OCI-LY1 (cell line): ENCODE results near the gene ITGB7.

Experiments
- H2AFZ ChIP-seq: fragments of 200-600 bp; sonication (generic), shearing (Covaris generic); 2 replicates; pipeline ENCODE4 v1.6.0; 2014; ENCODE audit warnings: antibody characterized with exemption, mild to moderate bottlenecking, low read length
- H3F3A ChIP-seq: fragments of 200-600 bp; sonication (generic), shearing (Covaris generic); 2 replicates; pipeline ENCODE4 v1.6.0; 2014; ENCODE audit warnings: mild to moderate bottlenecking, antibody characterized with exemption, low read length, moderate library complexity; ENCODE audit not compliant: insufficient read depth
- H3K27ac ChIP-seq: fragments of 200-600 bp; sonication (generic); 2 replicates; pipeline ENCODE4 v1.5.1; 2014; ENCODE audit warnings: low read length, mixed run types, mild to moderate bottlenecking, low read depth; ENCODE audit not compliant: poor library complexity, severe bottlenecking
- H3K27me3 ChIP-seq: fragments of 200-600 bp; sonication (generic); 2 replicates; pipeline ENCODE4 v1.6.0; 2014; ENCODE audit warnings: antibody characterized with exemption, mild to moderate bottlenecking, low read length, moderate library complexity; ENCODE audit not compliant: insufficient read depth
- H3K36me3 ChIP-seq: fragments of 200-600 bp; sonication (generic); 2 replicates; pipeline ENCODE4 v1.6.1; 2014; ENCODE audit warnings: mild to moderate bottlenecking, antibody characterized with exemption, low read length, moderate library complexity, mixed read lengths; ENCODE audit not compliant: insufficient read depth
- H3K4me1 ChIP-seq: fragments of 200-600 bp; sonication (generic); 2 replicates; pipeline ENCODE4 v1.5.1; 2014; ENCODE audit warnings: mild to moderate bottlenecking, low read length, moderate library complexity; ENCODE audit not compliant: insufficient read depth, severe bottlenecking
- H3K4me2 ChIP-seq: fragments of 200-600 bp; sonication (generic), shearing (Covaris generic); 2 replicates; pipeline ENCODE4 v1.6.1; 2014; ENCODE audit warnings: low read length
- H3K4me3 ChIP-seq: fragments of 200-600 bp; sonication (generic); 2 replicates; pipeline ENCODE4 v1.5.1; 2014; ENCODE audit warnings: low read length, low read depth, mild to moderate bottlenecking, mixed read lengths; ENCODE audit not compliant: poor library complexity, severe bottlenecking
- H3K79me2 ChIP-seq: fragments of 200-600 bp; shearing (Covaris generic); 2 replicates; pipeline ENCODE4 v1.6.1; 2016; ENCODE audit warnings: mixed run types, low read length, mixed read lengths; ENCODE audit not compliant: insufficient read depth
- H3K9ac ChIP-seq: fragments of 200-600 bp; sonication (generic), shearing (Covaris generic); 2 replicates; pipeline ENCODE4 v1.6.1; 2014; ENCODE audit warnings: mild to moderate bottlenecking, low read length, mixed read lengths
- H3K9me2 ChIP-seq: fragments of 200-600 bp; sonication (generic), shearing (Covaris generic); 2 replicates; pipeline ENCODE4 v1.6.1; 2014; ENCODE audit warnings: low read depth, mild to moderate bottlenecking, low read length, mixed read lengths
- H3K9me3 ChIP-seq: fragments of 200-600 bp; shearing (Covaris generic); 2 replicates; pipeline ENCODE4 v1.6.1; 2014; ENCODE audit warnings: low read length, mixed read lengths
- H4K20me1 ChIP-seq: fragments of 200-600 bp; sonication (generic), shearing (Covaris generic); 2 replicates; pipeline ENCODE4 v1.6.0; 2016; ENCODE audit warnings: mild to moderate bottlenecking, low read length; ENCODE audit not compliant: insufficient read depth
- EZH2 ChIP-seq: fragments of 200-600 bp; sonication (generic), shearing (Covaris generic); IDR thresholded peaks from 2 replicates; pipeline ENCODE4 v1.8.0; 2017; ENCODE audit warnings: borderline replicate concordance, mixed run types, mild to moderate bottlenecking, antibody characterized with exemption, low read length, moderate library complexity, mixed read lengths
- TF ChIP-seq, protein P1 (sequence below): fragments of 200-600 bp; sonication (generic), shearing (Covaris generic); IDR thresholded peaks from 2 replicates; pipeline ENCODE4 v1.5.1; 2017; ENCODE audit warnings: mild to moderate bottlenecking, antibody characterized with exemption, low read length, moderate library complexity, mixed read lengths

Gene ITGB7

DNA sequence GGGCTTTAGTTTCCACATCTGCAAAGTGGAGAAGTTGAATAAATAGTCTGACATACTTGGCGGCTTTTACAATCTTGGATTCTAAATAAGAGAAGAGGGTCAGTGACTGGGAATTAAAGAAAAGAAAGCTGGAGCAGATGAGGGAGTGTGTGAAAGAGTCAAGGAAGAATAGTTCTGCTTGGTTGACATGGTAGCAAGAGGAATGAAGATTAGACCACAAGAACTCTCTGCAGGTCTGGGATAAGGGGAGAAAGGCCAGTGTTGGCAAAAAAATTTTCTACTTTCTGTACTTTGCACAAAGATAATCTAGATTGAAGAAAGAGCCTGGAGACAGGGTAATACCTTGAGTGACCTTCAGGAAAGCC lies 5.9 kb downstream of the ITGB7 start:
- Histone ChIP-seq H3K27me3 (no peaks in the 10 kb centered on the region), H3K36me3 (no peaks in the 10 kb centered on the region), H3F3A (no peaks in the 10 kb centered on the region), H3K4me3 (peak overlapping the region; percentile 3), H3K9ac (peak overlapping the region; percentile 39; the same call in 1 of the 2 replicates), H3K9me2 (no peaks in the 10 kb centered on the region), H3K27ac (peak overlapping the region; percentile 87), H3K4me2 (peak overlapping the region; percentile 48), H3K79me2 (no peaks in the 10 kb centered on the region), H2AFZ (no peak overlapping the region), H4K20me1 (no peaks in the 10 kb centered on the region), H3K9me3 (no peaks in the 10 kb centered on the region), H3K4me1 (peaks cover 78% of the 10 kb centered on the region)
- TF ChIP-seq EZH2: no peak
- TF ChIP-seq, protein P1, sequence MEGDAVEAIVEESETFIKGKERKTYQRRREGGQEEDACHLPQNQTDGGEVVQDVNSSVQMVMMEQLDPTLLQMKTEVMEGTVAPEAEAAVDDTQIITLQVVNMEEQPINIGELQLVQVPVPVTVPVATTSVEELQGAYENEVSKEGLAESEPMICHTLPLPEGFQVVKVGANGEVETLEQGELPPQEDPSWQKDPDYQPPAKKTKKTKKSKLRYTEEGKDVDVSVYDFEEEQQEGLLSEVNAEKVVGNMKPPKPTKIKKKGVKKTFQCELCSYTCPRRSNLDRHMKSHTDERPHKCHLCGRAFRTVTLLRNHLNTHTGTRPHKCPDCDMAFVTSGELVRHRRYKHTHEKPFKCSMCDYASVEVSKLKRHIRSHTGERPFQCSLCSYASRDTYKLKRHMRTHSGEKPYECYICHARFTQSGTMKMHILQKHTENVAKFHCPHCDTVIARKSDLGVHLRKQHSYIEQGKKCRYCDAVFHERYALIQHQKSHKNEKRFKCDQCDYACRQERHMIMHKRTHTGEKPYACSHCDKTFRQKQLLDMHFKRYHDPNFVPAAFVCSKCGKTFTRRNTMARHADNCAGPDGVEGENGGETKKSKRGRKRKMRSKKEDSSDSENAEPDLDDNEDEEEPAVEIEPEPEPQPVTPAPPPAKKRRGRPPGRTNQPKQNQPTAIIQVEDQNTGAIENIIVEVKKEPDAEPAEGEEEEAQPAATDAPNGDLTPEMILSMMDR: no peak

DNA sequence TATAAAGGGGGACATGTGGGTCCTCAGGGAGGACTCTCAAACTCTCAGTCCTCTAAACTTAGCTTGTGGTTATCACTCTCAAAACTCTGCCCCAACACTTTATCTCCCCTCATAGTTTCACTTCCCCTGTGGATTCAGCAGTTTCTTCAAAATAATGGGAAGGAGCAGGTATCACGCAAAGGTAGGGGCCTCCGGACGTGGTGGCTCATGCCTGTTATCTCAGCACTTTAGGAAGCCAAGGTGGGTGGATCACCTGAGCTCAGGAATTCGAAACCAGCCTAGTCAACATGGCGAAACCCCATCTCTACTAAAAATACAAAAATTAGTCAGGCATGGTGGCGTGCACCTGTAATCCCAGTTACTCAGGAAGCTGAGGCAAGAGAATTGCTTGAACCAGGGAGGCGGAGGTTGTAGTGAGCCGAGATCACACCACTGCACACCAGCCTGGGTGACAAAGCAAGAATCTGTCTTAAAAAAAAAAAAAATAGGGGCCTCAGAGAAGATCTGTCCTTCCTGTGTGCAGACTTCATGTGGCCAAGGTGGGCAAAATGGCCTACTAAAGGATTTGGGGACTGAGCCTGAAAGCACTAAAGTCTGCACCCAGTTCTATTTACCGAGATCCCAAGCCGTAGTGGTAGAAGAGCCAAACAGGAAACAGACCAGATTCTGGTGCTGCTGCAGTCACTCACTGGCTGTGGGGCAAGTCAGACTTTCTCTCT lies 6.4 kb downstream of the ITGB7 start:
- H3K4me1 ChIP-seq: peaks cover 76% of the 10 kb centered on the region
- peak overlapping the region; percentile 20 for H3K4me3 ChIP-seq
- H3F3A ChIP-seq: no peaks in the 10 kb centered on the region
- TF ChIP-seq, protein P1: no peak
- TF ChIP-seq EZH2: no peak
- no peaks in the 10 kb centered on the region for H3K36me3 ChIP-seq
- no peaks in the 10 kb centered on the region for H3K9me2 ChIP-seq
- no peaks in the 10 kb centered on the region for H4K20me1 ChIP-seq
- no peak overlapping the region for H2AFZ ChIP-seq
- H3K27ac ChIP-seq: peak overlapping the region; percentile 87
- no peaks in the 10 kb centered on the region for H3K9me3 ChIP-seq
- H3K79me2 ChIP-seq: no peaks in the 10 kb centered on the region
- peak overlapping the region; percentile 48 for H3K4me2 ChIP-seq
- no peaks in the 10 kb centered on the region for H3K27me3 ChIP-seq
- H3K9ac ChIP-seq: peak overlapping the region; percentile 39; the same call in 1 of the 2 replicates

DNA sequence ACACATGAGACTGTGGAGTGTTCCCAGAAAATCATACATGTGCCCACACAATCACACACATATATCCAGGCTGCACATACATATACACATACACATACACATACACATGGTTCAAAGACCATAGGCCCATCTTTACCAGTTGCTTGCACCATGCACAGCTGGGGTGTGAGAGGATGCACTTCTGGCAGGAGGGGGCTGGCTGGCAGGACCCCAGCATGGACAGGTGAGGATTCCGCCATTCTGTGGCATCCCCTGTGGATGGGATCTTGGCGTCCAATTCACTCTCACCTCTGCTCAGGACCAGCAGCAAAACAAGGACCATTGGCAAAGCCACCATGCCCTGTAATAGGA lies 7.0 kb downstream of the ITGB7 start:
- Histone ChIP-seq H3K79me2 (no peaks in the 10 kb centered on the region), H4K20me1 (no peaks in the 10 kb centered on the region), H3F3A (no peaks in the 10 kb centered on the region), H3K4me3 (peak overlapping the region; percentile 20), H3K36me3 (no peaks in the 10 kb centered on the region), H3K27ac (peak overlapping the region; percentile 87), H3K9ac (peak overlapping the region; percentile 0; the same call in 1 of the 2 replicates), H3K9me3 (no peaks in the 10 kb centered on the region), H3K4me2 (peak overlapping the region; percentile 48), H3K9me2 (no peaks in the 10 kb centered on the region), H3K4me1 (peaks cover 70% of the 10 kb centered on the region), H3K27me3 (no peaks in the 10 kb centered on the region), H2AFZ (no peak overlapping the region)
- TF ChIP-seq, protein P1: no peak
- TF ChIP-seq EZH2: no peak
